ENCODE data around the gene SLC30A3. TPM values are rescaled to one million over a fixed set of nuclear protein-coding genes. Genes with fewer than 3 reads are reported as not detected.
"Not testable (repeated sequence)": the region's sequence is repeated elsewhere in the genome, so short reads cannot be mapped to it uniquely, and the experiment has no call there.

Gene SLC30A3
- polyA plus RNA-seq, 1 donor from 2014 or later, result not detected

GRCh38 chr2:27275211-27276150 lies 12.6 kb upstream of the SLC30A3 start, which contains the start of gene DNAJC5G:
DNAJC5G (plus strand) TSS chr2:27275433; CDS start chr2:27276729, 1,296 bp downstream.
- no peak within 1 kb of the TSS for H2AFZ ChIP-seq (ENCODE audit: low read depth, low read length)
- H3K4me3 ChIP-seq (ENCODE audit: low read length), result no peak within 1 kb of the TSS
- no peak within 1 kb of the TSS for H3K27ac ChIP-seq (ENCODE audit: low read length)
- no peak within 1 kb of the TSS for H3K9ac ChIP-seq (ENCODE audit: low read length)
- no peaks in the 10 kb centered on the region for H3K9me3 ChIP-seq (ENCODE audit: low read length)
- no peak for TF ChIP-seq POLR2AphosphoS5 (IDR thresholded peaks at IDR 0.05)
- no peak for TF ChIP-seq EZH2 (IDR thresholded peaks at IDR 0.05; ENCODE audit: borderline replicate concordance, insufficient read depth, low read length, poor library complexity, severe bottlenecking)
- no peak for TF ChIP-seq RAD21 (conservative IDR thresholded peaks at IDR 0.05)
- no peak for TF ChIP-seq MXI1 (conservative IDR thresholded peaks at IDR 0.05; ENCODE audit: poor library complexity, severe bottlenecking)
- TF ChIP-seq SMC3 (conservative IDR thresholded peaks at IDR 0.05; ENCODE audit: poor library complexity), result no peak
- no peak for TF ChIP-seq EP300 (conservative IDR thresholded peaks at IDR 0.05; ENCODE audit: poor library complexity, severe bottlenecking)
- H4K20me1 ChIP-seq (ENCODE audit: insufficient read depth), result no peaks in the 10 kb centered on the region
- no peaks in the 10 kb centered on the region for H3K9me2 ChIP-seq (ENCODE audit: insufficient read depth, low read length)
- no peaks in the 10 kb centered on the region for H3K79me2 ChIP-seq (replicated peaks; ENCODE audit: insufficient read depth, low read length)
- H3K36me3 ChIP-seq (ENCODE audit: insufficient read depth, low read length), result no peaks in the 10 kb centered on the region
- H3F3A ChIP-seq (ENCODE audit: insufficient read depth, low read length, poor library complexity, severe bottlenecking), result no peaks in the 10 kb centered on the region
- H3K4me2 ChIP-seq (ENCODE audit: low read length), result no peak within 1 kb of the TSS
- no peaks in the 10 kb centered on the region for H3K27me3 ChIP-seq (ENCODE audit: insufficient read depth, low read depth, low read length)

GRCh38 chr2:27272537-27273522 lies 10.0 kb upstream of the SLC30A3 start:
- H3K9me3 ChIP-seq (ENCODE audit: low read length); H4K20me1 ChIP-seq (ENCODE audit: insufficient read depth): not testable (repeated sequence)

GRCh38 chr2:27271631-27272340 lies 8.9 kb upstream of the SLC30A3 start:
- H3F3A ChIP-seq (ENCODE audit: insufficient read depth, low read length, poor library complexity, severe bottlenecking), result no peaks in the 10 kb centered on the region
- H3K4me3 ChIP-seq (ENCODE audit: low read length), result no peak overlapping the region
- no peaks in the 10 kb centered on the region for H3K9me2 ChIP-seq (ENCODE audit: insufficient read depth, low read length)
- H3K27me3 ChIP-seq (ENCODE audit: insufficient read depth, low read depth, low read length), result peaks cover 15% of the 10 kb centered on the region
- H3K27ac ChIP-seq (ENCODE audit: low read length), result no peak overlapping the region
- TF ChIP-seq MXI1 (conservative IDR thresholded peaks at IDR 0.05; ENCODE audit: poor library complexity, severe bottlenecking) (no peak), CTCF (IDR thresholded peaks at IDR 0.05; ENCODE audit: poor library complexity, severe bottlenecking) (no peak), EZH2 (IDR thresholded peaks at IDR 0.05; ENCODE audit: borderline replicate concordance, insufficient read depth, low read length, poor library complexity, severe bottlenecking) (no peak)
- H4K20me1 ChIP-seq (ENCODE audit: insufficient read depth), result no peaks in the 10 kb centered on the region
- H3K79me2 ChIP-seq (replicated peaks; ENCODE audit: insufficient read depth, low read length), result no peaks in the 10 kb centered on the region
- no peak overlapping the region for H3K4me2 ChIP-seq (ENCODE audit: low read length)
- H2AFZ ChIP-seq (ENCODE audit: low read depth, low read length), result no peak overlapping the region
- no peak overlapping the region for H3K9ac ChIP-seq (ENCODE audit: low read length)
- H3K9me3 ChIP-seq (ENCODE audit: low read length), result no peaks in the 10 kb centered on the region
- no peaks in the 10 kb centered on the region for H3K36me3 ChIP-seq (ENCODE audit: insufficient read depth, low read length)

More at GRCh38 chr2:27272537-27273522, 10.0 kb upstream of the SLC30A3 start:
- not testable (repeated sequence) for H3K4me2 ChIP-seq (ENCODE audit: low read length); H3K36me3 ChIP-seq (ENCODE audit: insufficient read depth, low read length); H3K79me2 ChIP-seq (replicated peaks; ENCODE audit: insufficient read depth, low read length); H2AFZ ChIP-seq (ENCODE audit: low read depth, low read length); H3K27ac ChIP-seq (ENCODE audit: low read length); H3K9me2 ChIP-seq (ENCODE audit: insufficient read depth, low read length); H3F3A ChIP-seq (ENCODE audit: insufficient read depth, low read length, poor library complexity, severe bottlenecking); H3K27me3 ChIP-seq (ENCODE audit: insufficient read depth, low read depth, low read length); H3K9ac ChIP-seq (ENCODE audit: low read length); H3K4me3 ChIP-seq (ENCODE audit: low read length)

Measured in neural cell (in vitro differentiated cells).